GM21526 (cell line): ENCODE data around the gene RPL22.

Experiments
- ATAC-seq: cut with Tn5 transposase; IDR thresholded peaks from one replicate; pipeline ENCODE4 v1.9.1; 2021; ENCODE audit warnings: moderate library complexity; ENCODE audit not compliant: unreplicated experiment, low FRiP score

Gene RPL22

DNA sequence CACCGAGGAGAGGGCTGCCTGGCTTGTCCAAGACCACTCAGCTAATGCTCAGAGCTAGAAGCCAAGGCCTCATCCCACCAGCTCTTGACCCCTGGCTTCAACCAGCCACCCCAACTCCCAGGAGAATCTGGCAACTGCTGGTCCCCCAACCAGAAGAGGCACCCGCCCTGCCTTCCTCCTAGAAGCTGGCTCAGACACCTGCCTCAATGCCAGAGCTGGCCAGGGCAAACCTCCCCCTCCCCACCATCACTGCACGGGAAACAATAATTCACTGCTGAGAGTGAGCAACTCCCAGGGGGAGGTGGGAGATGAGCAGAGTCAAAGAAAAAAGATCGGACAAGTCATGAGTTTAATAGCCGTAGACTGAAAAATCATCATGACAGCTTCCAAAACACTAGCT lies 22.6 kb downstream of the RPL22 start:
- no peak for ATAC-seq

DNA sequence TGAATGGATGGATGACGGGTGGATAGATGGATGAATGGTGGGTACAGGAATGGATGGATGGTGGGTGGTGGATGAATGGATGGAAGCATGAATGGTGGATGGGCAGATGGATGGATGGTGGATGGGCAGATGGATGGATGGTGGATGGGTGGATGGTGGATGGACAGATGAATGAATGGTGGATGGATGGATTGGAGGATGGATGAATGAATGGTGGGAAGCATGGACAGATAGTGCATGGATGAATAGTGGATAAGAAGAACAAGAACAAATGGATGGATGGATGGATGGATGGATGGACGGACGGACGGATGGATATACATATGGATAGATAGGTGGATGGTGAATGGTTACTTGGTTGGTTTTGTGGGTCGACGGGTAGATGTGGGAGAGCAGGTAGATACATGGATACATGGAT lies 24.0 kb downstream of the RPL22 start:
- ATAC-seq = no peak

DNA sequence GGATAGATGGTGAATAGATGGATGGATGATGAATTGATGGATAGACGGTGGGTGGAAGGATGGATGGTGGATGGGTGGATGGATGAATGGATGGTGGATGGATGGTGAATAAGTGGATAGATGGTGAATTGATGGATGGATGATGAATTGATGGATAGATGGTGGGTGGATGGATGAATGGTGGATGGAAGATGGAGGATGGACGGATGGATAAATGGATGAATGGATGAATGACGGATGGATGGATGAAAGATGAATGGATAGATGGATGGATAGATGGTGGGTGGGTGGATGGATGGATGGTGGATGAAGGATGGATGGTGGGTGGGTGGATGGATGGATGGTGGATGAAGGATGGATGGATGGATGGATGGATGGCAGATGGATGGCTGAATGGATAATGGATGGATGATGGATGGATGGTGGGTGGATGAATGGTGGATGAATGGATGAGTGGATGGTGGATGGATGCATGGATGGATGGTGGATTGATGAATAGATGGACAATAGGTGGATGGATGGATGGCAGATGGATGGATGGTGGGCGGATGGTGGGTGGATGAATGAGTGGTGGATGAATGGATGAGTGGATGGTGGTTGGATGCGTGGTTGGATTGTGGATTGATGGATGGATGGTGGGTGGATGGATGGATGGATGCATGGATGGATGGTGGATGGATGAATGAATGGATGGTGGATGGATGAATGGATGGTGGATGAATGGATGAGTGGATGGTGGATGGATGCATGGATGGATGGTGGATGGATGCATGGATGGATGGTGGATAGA lies 24.6 kb downstream of the RPL22 start:
- no peak for ATAC-seq

DNA sequence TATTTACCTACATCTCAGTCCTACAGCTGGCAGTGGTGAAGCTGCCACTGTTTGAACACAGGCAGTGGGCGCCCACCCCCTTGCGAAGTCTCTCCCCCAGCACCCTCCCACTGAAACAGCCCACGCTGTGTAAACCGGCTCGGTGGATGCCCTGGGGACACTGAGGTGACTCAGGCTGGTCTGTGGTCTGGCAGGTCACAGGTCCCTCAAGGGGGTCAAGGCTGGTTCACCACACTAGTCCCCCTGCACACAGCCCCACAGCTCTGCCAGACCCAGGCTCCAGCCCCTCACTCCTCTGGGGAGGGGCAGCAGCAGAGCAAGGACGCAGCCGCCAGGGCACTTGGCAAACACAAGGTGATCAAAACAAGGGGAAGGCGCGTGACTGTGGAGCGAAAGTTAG lies 26.8 kb downstream of the RPL22 start:
- no peak for ATAC-seq

DNA sequence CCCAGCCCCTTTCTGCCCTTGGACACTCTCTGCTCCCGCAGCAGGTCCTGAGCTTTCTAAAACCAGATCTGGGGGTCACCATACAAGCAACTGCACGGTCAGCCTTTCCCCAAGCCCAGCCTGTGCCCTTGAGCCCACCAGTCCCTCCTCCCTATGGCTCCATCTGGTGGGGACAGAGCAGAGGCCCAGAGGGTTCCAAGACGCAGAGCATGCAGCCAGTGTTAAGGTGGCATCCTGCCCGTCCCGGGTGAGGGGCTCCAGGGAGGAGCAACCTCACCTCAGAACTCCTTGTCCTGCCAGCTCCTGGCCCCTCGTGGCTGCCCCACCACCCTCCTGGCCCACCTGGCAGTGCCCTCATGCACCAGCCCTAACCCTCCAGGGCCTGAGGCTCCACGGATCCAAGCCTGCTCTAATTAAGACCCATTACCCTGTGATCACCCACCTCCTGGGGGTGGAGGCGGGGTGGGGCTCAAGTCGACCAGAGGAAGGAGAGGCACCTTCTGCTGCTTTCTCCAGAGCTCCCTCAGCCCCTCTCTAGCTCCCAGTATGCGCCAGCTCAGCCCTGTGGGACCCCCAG lies 27.8 kb downstream of the RPL22 start:
- ATAC-seq = no peak

DNA sequence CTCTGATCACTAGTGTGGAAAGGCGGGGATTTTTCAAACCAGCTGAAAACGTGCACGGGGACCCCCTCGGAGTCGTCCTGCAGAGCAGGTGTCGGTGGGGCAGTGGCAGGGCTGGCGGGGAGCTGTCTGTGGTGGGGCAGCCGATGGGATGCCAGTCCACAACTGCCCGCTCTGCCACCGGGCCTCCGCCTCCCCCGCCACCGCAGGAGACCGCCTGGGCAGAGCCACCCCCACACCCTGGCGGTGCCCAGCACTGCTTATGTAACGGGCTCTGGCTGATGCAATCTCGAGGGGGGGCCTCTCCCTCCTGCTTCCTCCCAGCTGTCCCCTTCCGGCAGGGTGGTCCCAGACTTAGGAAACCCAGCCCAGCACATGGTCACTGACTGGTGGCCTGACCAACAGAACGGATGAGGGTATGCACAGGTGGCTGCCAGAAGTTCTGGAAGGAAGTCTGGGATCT lies 28.6 kb downstream of the RPL22 start:
- no peak for ATAC-seq

DNA sequence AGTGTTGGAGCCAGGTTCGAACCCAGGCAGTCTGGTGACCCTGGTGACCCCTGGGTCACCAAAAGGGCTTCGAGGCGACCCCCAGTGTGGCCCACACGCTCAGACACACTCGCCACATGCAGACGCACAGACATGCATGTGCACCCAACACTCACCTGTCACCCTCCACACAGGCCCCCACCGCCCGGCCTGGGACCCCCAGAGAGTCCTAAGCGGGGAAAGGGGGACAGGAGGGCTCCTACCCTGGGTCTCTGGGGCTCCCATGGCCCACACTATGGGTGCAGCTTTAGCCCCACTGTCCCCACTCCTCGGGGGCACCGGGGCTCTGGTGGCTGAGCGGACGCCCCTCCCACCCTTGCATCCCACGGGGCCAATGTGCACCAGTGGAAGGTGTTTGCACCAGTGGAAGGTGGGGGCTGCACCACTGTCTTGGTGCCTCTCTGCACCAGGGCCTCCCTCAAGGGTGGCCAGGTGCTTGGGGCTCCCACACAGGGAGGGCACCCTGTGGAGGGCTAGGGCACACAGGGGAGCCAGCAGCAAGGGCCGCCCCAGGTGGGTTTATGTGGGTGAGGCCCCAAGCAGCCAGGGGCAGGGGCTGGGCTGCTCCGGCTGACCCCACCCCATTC lies 29.2 kb downstream of the RPL22 start:
- no peak for ATAC-seq

DNA sequence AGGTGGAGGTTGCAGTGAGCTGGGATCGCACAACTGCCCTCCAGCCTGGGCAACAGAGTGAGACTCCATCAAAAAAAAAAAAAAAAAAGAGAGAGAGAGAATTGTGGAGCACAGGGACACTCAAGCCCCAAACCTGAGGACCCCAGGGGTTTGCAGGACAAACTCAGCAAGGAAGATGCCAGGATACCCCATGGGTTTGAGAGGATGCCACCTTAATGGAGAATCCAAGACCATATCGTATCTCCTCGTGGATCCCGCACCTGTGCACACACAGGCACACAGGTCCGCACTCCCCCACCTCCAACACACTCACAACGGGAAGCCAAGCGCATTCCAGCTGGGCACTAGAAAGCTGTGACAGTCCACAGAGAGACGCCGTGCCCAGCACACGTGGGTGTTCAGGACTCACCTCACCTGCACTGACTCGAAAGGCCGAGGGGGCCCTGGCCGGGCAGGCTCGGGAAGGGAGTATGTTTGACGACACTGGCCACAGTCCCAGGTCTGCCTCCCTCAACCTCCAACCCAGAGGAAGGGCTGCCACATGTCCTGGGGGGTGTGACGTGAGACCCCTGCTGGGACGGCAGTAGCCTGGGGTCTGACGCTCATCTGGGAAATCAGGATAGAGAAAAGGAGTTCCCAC lies 30.3 kb downstream of the RPL22 start:
- no peak for ATAC-seq

DNA sequence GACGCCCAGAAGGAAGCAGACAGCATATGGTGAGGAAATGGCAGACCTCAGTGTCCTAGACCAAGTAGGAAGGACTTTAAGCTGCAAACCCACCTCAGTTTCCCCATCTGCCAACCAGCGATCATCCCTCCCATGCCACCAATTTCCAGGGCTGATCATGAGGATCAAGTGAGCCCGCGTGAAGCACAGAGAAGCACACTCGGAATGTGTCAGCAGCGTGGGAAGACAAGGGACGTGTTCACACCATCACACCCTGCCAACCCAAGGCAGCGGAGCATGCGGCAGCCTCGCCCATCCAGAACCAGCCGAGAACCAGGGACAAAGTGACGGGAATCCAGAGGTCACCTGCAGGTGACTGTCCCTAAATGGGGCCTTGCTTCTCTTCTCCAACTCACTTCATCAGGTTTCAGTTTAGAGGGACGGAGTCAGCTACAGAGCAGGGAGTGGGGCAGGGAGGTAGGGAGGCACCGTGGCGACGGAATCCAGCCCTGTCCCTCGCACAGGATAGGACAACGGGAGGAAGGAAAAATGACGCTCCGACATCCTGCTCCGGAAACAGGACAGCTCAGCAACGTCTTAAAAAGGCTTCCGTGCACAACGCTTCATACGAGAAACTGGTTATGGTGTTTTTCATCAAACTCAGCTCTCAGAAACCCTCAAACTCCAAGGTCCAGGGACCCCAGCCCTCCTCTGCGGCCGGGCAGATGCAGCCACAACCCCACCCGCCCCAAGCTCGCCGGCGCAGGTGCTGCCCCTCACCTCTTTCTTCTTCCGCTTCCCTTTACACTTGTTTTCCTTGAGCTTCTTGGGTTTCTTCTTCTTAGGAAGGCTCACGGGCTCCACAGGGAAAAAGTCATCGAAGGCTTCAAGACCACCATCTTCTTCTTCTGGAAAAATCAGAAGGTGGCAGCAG lies 31.7 kb downstream of the RPL22 start:
- no peak for ATAC-seq

DNA sequence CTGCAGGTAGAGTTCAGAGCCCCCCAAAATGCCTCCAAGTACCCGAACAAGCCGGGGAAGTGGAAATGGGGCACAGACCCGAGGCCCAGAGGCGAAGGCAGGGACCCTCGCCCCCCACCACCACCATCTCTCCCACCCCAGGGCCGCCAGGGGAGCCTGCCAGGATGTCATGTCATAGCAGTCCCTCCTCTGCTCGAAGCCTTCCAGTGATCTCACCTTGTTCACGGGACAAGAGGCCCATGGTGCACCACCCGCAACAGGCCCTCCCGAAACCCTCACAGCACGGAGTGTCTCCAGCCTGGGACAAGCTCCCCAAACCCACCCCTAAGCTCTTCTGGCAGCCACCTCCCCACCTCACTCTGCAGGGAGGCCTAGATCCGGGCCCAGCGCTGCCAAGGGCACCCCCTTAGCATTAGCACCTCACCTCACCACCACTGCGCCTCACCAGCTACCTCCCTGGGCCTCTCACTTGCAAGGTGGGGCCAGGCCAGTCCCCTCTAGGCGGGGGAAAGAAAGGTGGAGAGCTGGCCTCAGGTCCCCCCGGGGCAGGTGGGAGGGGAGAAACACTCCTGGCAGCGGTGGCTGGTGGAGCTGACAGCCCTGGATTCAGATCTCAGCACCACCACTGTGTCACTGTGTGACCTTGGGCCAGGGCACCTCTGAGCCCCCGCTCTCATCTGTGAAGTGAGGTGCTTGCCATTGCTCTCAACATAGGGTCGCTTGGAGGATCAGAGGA lies 32.6 kb downstream of the RPL22 start:
- ATAC-seq = no peak

DNA sequence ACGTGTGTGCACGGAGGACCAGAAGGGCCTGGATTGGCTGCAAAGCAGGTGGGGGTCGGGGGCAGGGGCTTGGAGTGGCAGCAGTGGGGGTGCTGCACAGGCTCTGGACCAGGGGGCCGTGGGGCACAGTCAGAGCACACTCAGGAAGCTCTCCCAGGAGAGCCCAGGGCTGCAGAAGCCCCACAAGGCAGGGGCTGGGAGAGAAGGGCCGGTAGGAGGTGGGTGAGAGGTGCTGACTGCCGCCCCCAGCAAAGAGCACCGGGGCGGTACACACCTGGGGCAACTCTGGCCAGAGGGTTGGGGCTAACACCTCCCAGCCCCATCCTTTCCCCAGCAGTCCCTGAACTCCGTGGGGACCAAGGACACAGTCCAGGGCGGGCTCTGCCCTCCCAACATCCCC lies 33.2 kb downstream of the RPL22 start:
- ATAC-seq = no peak

DNA sequence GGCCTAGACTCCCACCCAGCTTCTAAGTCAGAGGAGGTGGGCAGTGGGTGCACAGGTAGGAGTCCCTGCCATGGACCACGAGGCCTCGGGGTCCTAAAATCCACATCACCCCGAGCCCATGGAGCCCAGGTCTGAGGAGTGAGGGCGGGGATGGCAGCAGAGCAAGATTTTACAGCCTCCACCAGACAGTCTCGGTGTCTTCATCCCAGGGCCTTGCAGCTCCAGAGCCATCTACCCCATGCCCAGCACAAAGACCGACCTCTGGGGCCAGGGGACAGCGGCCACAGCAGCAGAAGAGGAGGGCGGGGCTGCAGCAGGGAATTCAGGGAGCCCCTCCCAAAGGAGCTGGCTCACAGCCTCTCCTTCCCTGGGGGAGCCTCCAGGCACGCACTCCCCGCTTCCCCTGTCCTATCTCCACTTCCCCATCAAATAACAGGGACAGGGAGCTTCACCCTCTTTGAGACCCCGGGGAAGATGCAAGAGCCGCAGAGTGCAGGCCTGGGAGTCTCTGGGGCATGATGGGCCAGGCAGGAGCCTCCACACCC lies 33.9 kb downstream of the RPL22 start:
- ATAC-seq = no peak

DNA sequence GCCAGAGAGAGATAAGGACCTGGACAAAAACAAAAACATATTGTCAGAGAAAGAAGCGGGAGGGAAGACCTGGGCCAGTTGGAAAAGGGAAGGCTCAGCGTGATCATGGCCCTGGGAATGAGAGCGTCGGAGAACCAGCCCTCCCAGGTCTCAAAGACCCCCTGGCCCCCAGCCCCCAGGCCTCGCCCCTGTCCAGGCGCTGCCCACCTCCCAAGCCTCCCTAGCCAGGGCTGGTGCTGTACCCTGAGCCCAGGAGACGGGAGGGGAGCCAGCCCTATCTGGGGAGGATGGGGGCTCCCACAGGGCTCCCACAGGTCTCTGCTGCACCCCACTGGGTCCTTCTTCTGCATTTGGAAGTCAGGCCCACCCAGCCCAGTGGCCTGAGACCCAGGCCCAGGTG lies 34.4 kb downstream of the RPL22 start:
- no peak for ATAC-seq

DNA sequence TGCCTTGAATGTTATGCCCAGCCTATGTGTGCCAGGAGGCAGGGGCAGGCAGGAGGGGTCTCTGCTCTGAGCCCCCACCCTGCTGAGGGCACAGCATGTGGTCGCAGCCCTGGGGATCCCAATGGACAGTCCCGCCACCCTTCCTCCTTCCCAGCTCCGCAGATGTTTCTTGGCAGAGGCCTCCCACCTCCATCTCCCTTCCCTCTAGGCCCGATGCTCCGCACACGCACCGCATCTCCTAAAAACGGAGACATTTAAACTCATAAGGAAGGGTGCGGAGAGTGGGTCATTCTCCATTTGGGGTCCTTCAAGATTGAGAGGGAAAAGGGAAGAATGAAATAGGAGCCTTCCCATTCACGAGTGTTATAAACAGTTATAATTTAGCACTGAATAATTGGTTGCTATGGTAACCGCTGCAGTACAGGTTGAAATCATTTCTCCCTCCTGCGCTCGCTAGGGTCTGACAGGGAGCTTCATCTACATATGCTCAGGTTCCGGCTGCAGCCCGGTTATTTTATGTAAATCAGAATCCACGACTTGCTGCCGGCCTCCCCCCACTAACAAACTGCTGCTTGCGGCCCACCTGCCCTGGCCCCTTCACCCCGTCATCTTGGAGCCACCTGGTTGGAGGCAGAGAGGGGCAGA lies 35.3 kb downstream of the RPL22 start:
- ATAC-seq = no peak

DNA sequence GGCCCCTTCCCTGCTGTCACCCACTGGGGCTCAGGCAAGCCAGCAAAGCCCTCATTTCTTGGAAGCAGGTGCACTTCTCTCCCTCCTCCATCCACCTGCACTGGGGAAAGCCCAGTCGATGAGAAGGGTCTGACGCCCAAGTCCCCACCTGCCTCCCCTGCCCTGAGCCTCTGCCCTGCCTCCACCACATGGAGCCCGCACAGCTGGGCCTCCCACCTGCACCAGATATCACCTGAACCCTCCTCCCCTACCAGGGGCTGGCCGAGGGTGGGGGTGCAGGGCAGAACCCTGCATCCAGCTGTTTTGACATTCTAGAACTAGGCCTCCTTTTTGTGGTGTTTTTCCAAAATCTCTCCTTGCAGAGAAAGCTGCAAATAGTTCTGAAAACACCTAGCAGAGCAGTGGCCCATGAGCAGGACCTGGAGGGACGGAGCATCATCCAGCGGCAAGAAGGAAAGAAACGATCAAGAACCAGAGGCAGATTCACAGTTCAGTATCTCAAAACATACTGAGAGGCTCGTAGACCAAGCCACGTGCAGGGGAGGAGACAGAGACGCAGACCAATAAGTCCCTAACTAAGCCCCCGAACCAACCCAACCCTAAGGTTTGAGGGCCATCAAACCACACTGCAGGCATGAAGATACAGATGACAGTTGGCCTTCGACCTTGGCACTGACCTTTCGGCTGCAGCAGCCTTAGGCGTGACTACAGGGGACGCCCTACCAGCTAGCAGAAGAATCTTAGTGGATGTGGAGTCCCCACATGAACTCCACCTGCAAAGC lies 36.0 kb downstream of the RPL22 start:
- ATAC-seq = no peak

DNA sequence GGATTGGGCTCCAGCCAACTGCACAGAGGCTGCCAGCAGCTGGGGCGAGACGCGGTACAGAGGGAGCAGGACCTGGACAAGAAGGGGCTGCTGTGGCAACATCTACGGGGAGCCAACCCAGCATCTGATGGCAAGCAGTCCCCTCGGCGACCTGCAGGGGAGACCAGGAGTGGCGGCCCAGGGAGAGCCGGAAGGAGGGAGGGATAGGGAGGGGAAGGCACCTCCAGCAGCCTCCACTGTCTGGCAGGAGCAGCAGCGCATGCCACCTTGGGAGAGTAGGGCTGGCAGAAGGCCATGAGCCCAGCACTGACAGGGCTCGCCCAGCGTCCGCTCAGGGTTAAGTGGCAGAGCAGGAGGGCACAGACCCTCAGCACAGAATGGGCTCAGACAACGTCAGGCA lies 36.6 kb downstream of the RPL22 start:
- no peak for ATAC-seq

DNA sequence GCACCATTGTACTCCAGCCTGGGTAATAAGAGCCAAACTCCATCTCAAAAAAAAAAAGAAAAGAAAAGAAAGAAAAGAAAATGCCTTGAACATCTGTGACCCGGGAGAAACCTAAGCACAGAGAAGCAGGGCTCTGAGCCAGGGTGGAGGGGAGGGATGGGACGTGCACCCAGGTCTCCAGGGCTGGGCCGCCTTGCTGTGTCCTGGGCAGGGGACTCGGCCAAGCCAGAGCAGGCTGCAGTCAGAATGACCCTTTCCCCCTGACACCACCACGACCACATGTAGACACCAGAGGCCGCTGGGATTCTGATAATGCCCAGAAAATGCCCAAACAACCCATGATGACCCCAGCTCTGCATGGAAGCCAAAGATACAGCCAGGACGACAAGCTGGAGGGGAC lies 37.1 kb downstream of the RPL22 start:
- ATAC-seq = no peak

DNA sequence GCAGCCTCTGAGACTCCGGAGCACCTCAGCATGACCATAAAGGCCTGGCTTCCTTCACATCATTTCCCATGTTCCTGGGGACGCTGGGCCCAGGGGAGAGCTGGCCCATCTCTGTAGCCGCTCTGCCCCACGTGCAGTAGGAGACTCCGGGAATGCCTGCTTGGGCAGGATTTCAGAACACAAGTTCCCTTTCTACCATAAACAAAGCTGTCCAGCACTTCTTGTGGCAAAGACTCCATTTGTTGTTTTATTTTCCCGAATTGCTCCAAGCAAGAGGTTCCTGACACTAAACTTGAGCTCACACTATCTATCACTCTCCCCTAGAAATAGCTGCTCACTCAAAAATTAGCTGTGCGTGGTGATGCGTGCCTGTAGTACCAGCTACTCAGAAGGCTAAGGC lies 41.2 kb downstream of the RPL22 start:
- no peak for ATAC-seq
